HCT116 (cell line): Measurements from ENCODE around the gene IL19. TPM values are rescaled to one million over a fixed set of nuclear protein-coding genes. Genes with fewer than 3 reads are reported as not detected.

Experiments used
- ATAC-seq: fragments of 200-7000 bp; cut with Tn5 transposase; 2 replicates; pipeline ENCODE4 v1.9.1; 2020; ENCODE audit warnings: mild to moderate bottlenecking, moderate library complexity
- BruUV-seq: library from RNA; stranded (reverse); fragments of 400-500 nt; replicated peaks from 2 replicates; lab custom pipeline; 2021; lab: Mats Ljungman, UMichigan
- CTCF ChIA-PET: fragments of 300-600 bp; sonication (Branson Sonifier 250); formaldehyde crosslinking; loops from one replicate; lab custom pipeline; 2021; ENCODE audit warnings: antibody characterized with exemption; lab: Charles Lee
- POLR2A ChIA-PET: fragments of 300-600, 350-600 bp; sonication (Branson Sonifier 250); formaldehyde crosslinking; loops from one replicate; lab custom pipeline; 2021; ENCODE audit warnings: antibody characterized with exemption; lab: Charles Lee
- RAD21 ChIA-PET, 2 experiments: fragments of 300-600 bp; sonication (Branson Sonifier 250); formaldehyde crosslinking; loops; one replicate each; lab custom pipeline; 2023; ENCODE audit warnings: low total read pairs in 2 of 2; ENCODE audit not compliant: uncharacterized antibody in 2 of 2, unreplicated experiment in 2 of 2, low non-redundant PET in 1 of 2; lab: Charles Lee
- DNase-seq: peaks from one replicate; pipeline ENCODE4 v3.0.0-alpha.2; 2010; ENCODE audit warnings: low read depth, low spot score
- H2AFZ ChIP-seq: fragments of 200-600 bp; shearing (Covaris generic), sonication (generic); 2 replicates; pipeline ENCODE4 v1.6.1; 2017; ENCODE audit warnings: low read depth, mixed run types, mixed read lengths, antibody characterized with exemption, low read length; ENCODE audit not compliant: poor library complexity, severe bottlenecking
- H3K27ac ChIP-seq: 2 replicates; pipeline ENCODE4 v1.5.1; 2012; ENCODE audit warnings: low read depth, low read length
- H3K27me3 ChIP-seq: fragments of 200-600 bp; sonication (generic); 2 replicates; pipeline ENCODE4 v1.6.1; 2016; ENCODE audit warnings: mixed run types, low read length, mixed read lengths; ENCODE audit not compliant: insufficient read depth
- H3K36me3 ChIP-seq, 2 experiments: fragments of 200-500 bp in 1 of 2; fragments of 200-600 bp in 1 of 2; sonication (Bioruptor generic) in 1 of 2; sonication (generic) in 1 of 2; 2 replicates each; pipeline versions ENCODE4 v1.5.1 to v1.6.1; 2014 to 2016; ENCODE audit warnings: low read length in 2 of 2, inconsistent platforms in 1 of 2, mixed read lengths in 1 of 2, mixed run types in 1 of 2; ENCODE audit not compliant: insufficient read depth in 2 of 2, control insufficient read depth in 1 of 2
- H3K4me1 ChIP-seq, 2 experiments: fragments of 200-600 bp in 1 of 2; sonication (generic) in 1 of 2; 2 replicates each; pipeline versions ENCODE4 v1.5.1 to v1.6.1; 2012 to 2017; ENCODE audit warnings: low read length in 2 of 2, inconsistent platforms in 1 of 2, mild to moderate bottlenecking in 1 of 2, mixed read lengths in 1 of 2, mixed run types in 1 of 2, moderate library complexity in 1 of 2; ENCODE audit not compliant: insufficient read depth in 2 of 2, control insufficient read depth in 1 of 2
- H3K4me2 ChIP-seq: fragments of 200-600 bp; sonication (generic); 2 replicates; pipeline ENCODE4 v1.6.1; 2017; ENCODE audit warnings: mixed run types, low read length, mixed read lengths
- H3K4me3 ChIP-seq, 2 experiments: fragments of 200-600 bp in 1 of 2; sonication (generic) in 1 of 2; replicated peaks in 1 of 2; 2 replicates each; pipeline ENCODE4 v1.5.1; 2011 to 2016; ENCODE audit warnings: low read length in 2 of 2, control low read depth in 1 of 2, low read depth in 1 of 2, mild to moderate bottlenecking in 1 of 2, mixed read lengths in 1 of 2, mixed run types in 1 of 2
- H3K79me2 ChIP-seq: fragments of 200-600 bp; sonication (generic); 2 replicates; pipeline ENCODE4 v1.6.1; 2017; ENCODE audit warnings: mild to moderate bottlenecking, mixed run types, low read length, moderate library complexity, mixed read lengths; ENCODE audit not compliant: insufficient read depth
- H3K9ac ChIP-seq: fragments of 200-600 bp; sonication (generic); 2 replicates; pipeline ENCODE4 v1.6.1; 2016; ENCODE audit warnings: low read length, mixed read lengths
- H3K9me2 ChIP-seq: fragments of 200-600 bp; sonication (generic), shearing (Covaris generic); 2 replicates; pipeline ENCODE4 v1.6.1; 2017; ENCODE audit warnings: mixed run types, mild to moderate bottlenecking, moderate library complexity; ENCODE audit not compliant: insufficient read depth
- H3K9me3 ChIP-seq, 2 experiments: fragments of 200-500 bp in 1 of 2; fragments of 200-600 bp in 1 of 2; sonication (Bioruptor generic) in 1 of 2; sonication (generic) in 1 of 2; 2 replicates each; pipeline ENCODE4 v1.6.1; 2014 to 2017; ENCODE audit warnings: low read length in 2 of 2, mixed read lengths in 2 of 2, inconsistent platforms in 1 of 2, low read depth in 1 of 2, mild to moderate bottlenecking in 1 of 2, mixed run types in 1 of 2, moderate library complexity in 1 of 2; ENCODE audit not compliant: control insufficient read depth in 1 of 2, insufficient read depth in 1 of 2
- H4K20me1 ChIP-seq: fragments of 200-600 bp; sonication (generic), shearing (Covaris generic); 2 replicates; pipeline ENCODE4 v1.6.1; 2017; ENCODE audit warnings: mixed run types, mild to moderate bottlenecking, moderate library complexity; ENCODE audit not compliant: insufficient read depth
- CEBPB ChIP-seq: IDR thresholded peaks from 2 replicates; pipeline ENCODE4 v1.6.1; 2012; ENCODE audit warnings: low read depth
- ELF1 ChIP-seq: IDR thresholded peaks from 2 replicates; pipeline ENCODE4 v1.6.1; 2012; ENCODE audit warnings: low read depth, borderline replicate concordance
- FOSL1 ChIP-seq: IDR thresholded peaks from 2 replicates; pipeline ENCODE4 v1.6.1; 2012; ENCODE audit warnings: low read depth
- POLR2A ChIP-seq: IDR thresholded peaks from 2 replicates; pipeline ENCODE4 v1.7.0; 2011; ENCODE audit warnings: borderline replicate concordance; ENCODE audit not compliant: insufficient read depth, insufficient read length; ENCODE audit errors: extremely low read depth
- POLR2AphosphoS5 ChIP-seq: IDR thresholded peaks from 2 replicates; pipeline ENCODE4 v1.6.1; 2011; ENCODE audit warnings: mild to moderate bottlenecking, low read depth, low read length, moderate library complexity
- SP1 ChIP-seq: IDR thresholded peaks from 2 replicates; pipeline ENCODE4 v1.6.1; 2012; ENCODE audit warnings: low read depth
- SRF ChIP-seq: IDR thresholded peaks from 2 replicates; pipeline ENCODE4 v1.6.1; 2012; ENCODE audit warnings: low read depth
- TCF7L2 ChIP-seq: IDR thresholded peaks from 2 replicates; pipeline ENCODE4 v1.7.0; 2011; ENCODE audit warnings: borderline replicate concordance, inconsistent platforms; ENCODE audit not compliant: insufficient read depth, insufficient read length; ENCODE audit errors: extremely low read depth
- YY1 ChIP-seq: IDR thresholded peaks from 2 replicates; pipeline ENCODE4 v1.6.1; 2011; ENCODE audit warnings: low read length, low read depth, moderate library complexity, mild to moderate bottlenecking; ENCODE audit not compliant: insufficient replicate concordance; ENCODE audit errors: extremely low read depth
- ZFX ChIP-seq: fragments of 450-650 bp; IDR thresholded peaks from 2 replicates; pipeline ENCODE4 v1.6.1; 2017
- intact Hi-C: fragments of 100-400 bp; cut with micrococcal nuclease; formaldehyde crosslinking; loops from 2 replicates; pipeline ENCODE4 v1.10.0; 2022
- total RNA-seq: library from RNA; stranded (reverse); gene quantifications from one replicate; pipeline ENCODE4 v1.2.1, GENCODE V29; 2021; ENCODE audit not compliant: unreplicated experiment
- TF ChIP-seq, protein P1 (sequence below): IDR thresholded peaks from 2 replicates; pipeline ENCODE4 v1.6.1; 2012
- TF ChIP-seq, protein P2 (sequence below): IDR thresholded peaks from 2 replicates; pipeline ENCODE4 v1.6.1; 2011; ENCODE audit warnings: mild to moderate bottlenecking, low read length, moderate library complexity; ENCODE audit not compliant: insufficient replicate concordance; ENCODE audit errors: extremely low read depth
- TF ChIP-seq, protein P3 (sequence below), 3 experiments: fragments of 200-600 bp in 1 of 3; sonication (generic) in 1 of 3; IDR thresholded peaks in 2 of 3; conservative IDR thresholded peaks in 1 of 3; 2 replicates each; pipeline ENCODE4 v1.5.1; 2012 to 2017; ENCODE audit warnings: low read depth in 2 of 3, low read length in 2 of 3, antibody characterized with exemption in 1 of 3, borderline replicate concordance in 1 of 3, control low read depth in 1 of 3, mild to moderate bottlenecking in 1 of 3, mixed read lengths in 1 of 3, mixed run types in 1 of 3, moderate library complexity in 1 of 3; ENCODE audit not compliant: insufficient read depth in 1 of 3

Gene IL19
- total RNA-seq, 1 experiment from 2014 or later = not detected

DNA sequence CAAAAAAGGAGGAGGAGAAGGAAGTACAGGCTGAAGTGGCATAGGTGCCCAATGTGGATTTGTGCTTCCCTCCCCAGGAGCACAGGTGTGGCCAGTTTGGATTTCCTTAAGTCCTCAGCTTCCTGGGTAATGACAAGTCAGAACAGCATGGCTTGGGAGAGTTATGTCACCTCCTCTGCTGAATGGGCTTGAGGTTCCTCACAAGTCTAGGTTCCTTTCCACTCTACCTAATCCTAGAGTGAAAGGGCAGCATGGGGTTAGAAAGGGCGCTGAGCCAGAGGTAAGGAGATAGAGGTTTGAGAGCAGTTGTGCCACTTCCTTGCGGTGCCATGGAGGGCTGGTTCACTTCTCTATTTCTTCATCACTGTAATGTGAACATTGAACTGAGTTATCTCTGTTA lies 59.3 kb downstream of the IL19 start:
- H3K27ac ChIP-seq = no peak overlapping the region
- no TSS peak for BruUV-seq
- DNase-seq (no peak), ATAC-seq (no peak)
- H3K4me3 ChIP-seq = no peak overlapping the region
- no peaks in the 10 kb centered on the region; a peak in 1 of 4 replicates for H3K4me1 ChIP-seq
- no peaks in the 10 kb centered on the region for H3K9me2 ChIP-seq
- H3K36me3 ChIP-seq = no peaks in the 10 kb centered on the region
- CTCF ChIA-PET = no interaction called here
- RAD21 ChIA-PET = no interaction called here
- no peak overlapping the region for H3K9ac ChIP-seq
- POLR2A ChIA-PET = no interaction called here
- H3K79me2 ChIP-seq = no peaks in the 10 kb centered on the region
- no peaks in the 10 kb centered on the region for H4K20me1 ChIP-seq
- H2AFZ ChIP-seq = no peak overlapping the region
- intact Hi-C loops = no loop called here
- H3K4me2 ChIP-seq = no peak overlapping the region
- peaks cover 17% of the 10 kb centered on the region for H3K27me3 ChIP-seq
- H3K9me3 ChIP-seq = no peaks in the 10 kb centered on the region
- TF ChIP-seq SP1 = no peak
- TF ChIP-seq POLR2AphosphoS5 = no peak
- TF ChIP-seq POLR2A = no peak
- TF ChIP-seq ELF1 = no peak
- TF ChIP-seq, protein P1, sequence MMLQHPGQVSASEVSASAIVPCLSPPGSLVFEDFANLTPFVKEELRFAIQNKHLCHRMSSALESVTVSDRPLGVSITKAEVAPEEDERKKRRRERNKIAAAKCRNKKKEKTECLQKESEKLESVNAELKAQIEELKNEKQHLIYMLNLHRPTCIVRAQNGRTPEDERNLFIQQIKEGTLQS = no peak
- no peak for TF ChIP-seq ZFX
- TF ChIP-seq, protein P2, sequence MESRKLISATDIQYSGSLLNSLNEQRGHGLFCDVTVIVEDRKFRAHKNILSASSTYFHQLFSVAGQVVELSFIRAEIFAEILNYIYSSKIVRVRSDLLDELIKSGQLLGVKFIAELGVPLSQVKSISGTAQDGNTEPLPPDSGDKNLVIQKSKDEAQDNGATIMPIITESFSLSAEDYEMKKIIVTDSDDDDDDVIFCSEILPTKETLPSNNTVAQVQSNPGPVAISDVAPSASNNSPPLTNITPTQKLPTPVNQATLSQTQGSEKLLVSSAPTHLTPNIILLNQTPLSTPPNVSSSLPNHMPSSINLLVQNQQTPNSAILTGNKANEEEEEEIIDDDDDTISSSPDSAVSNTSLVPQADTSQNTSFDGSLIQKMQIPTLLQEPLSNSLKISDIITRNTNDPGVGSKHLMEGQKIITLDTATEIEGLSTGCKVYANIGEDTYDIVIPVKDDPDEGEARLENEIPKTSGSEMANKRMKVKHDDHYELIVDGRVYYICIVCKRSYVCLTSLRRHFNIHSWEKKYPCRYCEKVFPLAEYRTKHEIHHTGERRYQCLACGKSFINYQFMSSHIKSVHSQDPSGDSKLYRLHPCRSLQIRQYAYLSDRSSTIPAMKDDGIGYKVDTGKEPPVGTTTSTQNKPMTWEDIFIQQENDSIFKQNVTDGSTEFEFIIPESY = no peak
- no peak for TF ChIP-seq FOSL1
- TF ChIP-seq, protein P3, sequence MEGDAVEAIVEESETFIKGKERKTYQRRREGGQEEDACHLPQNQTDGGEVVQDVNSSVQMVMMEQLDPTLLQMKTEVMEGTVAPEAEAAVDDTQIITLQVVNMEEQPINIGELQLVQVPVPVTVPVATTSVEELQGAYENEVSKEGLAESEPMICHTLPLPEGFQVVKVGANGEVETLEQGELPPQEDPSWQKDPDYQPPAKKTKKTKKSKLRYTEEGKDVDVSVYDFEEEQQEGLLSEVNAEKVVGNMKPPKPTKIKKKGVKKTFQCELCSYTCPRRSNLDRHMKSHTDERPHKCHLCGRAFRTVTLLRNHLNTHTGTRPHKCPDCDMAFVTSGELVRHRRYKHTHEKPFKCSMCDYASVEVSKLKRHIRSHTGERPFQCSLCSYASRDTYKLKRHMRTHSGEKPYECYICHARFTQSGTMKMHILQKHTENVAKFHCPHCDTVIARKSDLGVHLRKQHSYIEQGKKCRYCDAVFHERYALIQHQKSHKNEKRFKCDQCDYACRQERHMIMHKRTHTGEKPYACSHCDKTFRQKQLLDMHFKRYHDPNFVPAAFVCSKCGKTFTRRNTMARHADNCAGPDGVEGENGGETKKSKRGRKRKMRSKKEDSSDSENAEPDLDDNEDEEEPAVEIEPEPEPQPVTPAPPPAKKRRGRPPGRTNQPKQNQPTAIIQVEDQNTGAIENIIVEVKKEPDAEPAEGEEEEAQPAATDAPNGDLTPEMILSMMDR (IDR thresholded peaks at IDR 0.05 in 2 of 3, conservative IDR thresholded peaks at IDR 0.05 in 1 of 3; ENCODE audit: borderline replicate concordance in 1 of 3, insufficient read depth in 1 of 3, low read depth in 2 of 3, low read length in 2 of 3) = no peak
- TF ChIP-seq CEBPB = no peak
- no peak for TF ChIP-seq TCF7L2
- TF ChIP-seq YY1 = no peak
- TF ChIP-seq SRF = no peak
